Stimulated activated CD8-positive, alpha-beta memory T cell treated with anti-CD3 and anti-CD28 coated beads, Interleukin-2, amount 100 ng/mL, for 1 hour (primary cell): ENCODE data around the gene AMN1.
"Not testable (repeated sequence)": the region's sequence is repeated elsewhere in the genome, so short reads cannot be mapped to it uniquely, and the experiment has no call there.

Experiments used
- DNase-seq, 2 donors: peaks; one replicate each; pipeline ENCODE4 v3.0.0-alpha.2; 2020; ENCODE audit warnings: low read depth in 2 of 2

The AMN1 gene

DNA sequence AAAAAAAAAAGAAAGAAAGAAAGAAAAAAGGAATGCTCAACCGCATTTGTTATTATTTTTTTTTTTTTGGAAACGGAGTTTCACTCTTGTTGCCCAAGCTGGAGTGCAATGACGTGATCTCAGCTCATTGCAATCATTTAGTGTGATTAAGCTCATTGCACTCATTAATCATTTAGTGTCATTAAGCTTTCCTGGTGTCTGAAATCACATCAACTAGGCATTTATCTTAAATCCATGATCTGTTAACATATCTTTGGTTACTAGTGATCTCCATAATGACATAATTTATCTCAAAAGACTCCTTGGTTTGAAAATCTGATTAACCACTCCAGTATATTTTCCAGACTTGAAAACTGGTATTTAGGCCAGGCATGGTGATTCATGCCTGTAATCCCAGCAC, 43.0 kb downstream of the AMN1 start:
- no peak for DNase-seq

DNA sequence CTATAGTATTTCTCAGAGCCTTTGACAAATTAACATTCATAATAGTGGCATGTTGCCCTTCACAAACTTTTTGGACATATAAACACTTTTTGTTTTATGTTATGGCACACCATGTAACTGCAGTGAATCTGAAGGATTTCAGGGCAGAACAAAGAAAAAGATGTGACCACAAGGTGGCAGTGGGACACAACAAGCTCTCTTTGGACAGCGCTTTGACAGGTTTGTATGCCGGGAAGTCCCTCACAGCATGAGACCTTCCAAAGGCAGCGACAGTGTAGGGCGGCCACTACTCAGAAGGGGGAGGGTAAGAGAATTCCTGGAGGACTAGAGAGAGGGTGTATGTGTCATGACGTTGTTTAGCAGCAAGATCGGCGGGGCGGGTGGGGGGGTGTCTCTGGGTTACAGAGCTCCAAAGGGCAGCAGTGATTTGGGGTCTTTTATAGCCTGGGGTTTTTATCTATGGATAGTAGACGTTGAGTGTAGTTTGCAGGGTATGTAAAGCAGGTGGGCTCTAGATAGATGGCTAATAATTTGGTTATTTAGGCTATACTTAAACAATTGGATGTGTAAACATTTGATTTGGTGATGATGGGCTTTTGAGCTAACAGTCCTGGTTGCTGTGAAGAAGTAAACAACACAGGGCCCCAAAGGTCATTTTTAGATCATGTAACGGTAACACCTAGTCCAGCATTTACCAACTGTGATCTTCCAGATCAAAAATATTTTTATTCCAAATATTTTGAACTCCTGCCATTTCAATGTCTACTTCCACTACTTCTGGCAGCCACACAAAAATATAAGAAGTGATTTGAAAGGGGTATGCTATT, 46.5 kb downstream of the AMN1 start:
- DNase-seq: peak; percentile 40 to 43

DNA sequence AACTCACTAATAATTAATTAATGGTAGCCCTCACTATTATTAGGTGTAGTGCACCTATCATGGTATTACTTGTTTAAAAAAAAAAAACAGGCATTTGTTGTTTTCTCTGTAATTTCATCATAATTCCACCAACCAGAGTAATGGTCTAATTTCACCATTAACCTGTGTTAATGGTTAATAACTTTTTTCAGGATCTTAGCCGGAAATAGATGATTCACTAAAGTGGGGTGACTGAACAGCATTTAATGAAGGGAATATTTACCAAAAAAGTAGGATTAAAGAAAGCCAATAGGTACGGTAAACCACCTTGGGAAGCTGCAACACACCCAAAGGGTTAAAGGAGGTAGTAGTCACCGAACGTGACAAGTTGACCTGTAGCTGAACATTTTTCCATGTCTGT, 56.3 kb downstream of the AMN1 start:
- DNase-seq: no peak

DNA sequence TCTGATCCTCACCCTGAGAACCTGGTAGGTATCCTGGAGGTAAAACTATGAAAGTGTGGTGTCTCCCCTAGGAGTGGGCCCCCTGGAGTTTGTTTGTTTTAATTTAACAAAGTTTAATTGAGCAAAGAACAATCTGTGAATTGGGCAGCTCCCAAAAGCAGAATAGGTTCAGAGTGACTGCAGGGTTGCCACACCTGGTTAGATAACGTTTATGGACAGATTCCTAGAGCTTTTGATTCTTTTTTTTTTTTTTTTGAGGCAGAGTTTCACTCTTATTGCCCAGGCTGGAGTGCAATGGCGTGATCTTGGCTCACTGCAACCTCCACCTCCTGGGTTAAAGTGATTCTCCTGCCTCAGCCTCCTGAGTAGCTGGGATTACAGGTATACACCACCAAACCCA, 59.2 kb downstream of the AMN1 start:
- not testable (repeated sequence) for DNase-seq

DNA sequence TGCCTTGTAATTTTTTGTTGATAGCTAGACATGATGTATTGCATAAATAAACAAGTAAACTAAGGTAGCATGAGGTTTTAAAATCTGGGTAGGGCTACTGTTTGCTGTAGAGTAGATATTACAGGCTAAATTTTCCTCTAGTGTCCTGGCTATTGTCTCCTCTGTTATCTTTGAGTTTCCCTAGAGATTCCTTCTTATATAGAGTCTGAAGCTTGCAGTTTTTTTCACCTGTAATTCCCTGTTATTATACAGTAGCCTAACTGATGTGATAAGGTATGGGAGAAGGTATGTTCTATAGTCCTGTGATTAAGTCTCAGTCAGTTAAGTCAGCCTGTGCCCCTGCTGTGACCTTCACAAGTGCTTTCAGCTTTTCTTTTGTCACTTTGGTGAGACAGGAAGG, 59.8 kb downstream of the AMN1 start:
- DNase-seq: no peak

DNA sequence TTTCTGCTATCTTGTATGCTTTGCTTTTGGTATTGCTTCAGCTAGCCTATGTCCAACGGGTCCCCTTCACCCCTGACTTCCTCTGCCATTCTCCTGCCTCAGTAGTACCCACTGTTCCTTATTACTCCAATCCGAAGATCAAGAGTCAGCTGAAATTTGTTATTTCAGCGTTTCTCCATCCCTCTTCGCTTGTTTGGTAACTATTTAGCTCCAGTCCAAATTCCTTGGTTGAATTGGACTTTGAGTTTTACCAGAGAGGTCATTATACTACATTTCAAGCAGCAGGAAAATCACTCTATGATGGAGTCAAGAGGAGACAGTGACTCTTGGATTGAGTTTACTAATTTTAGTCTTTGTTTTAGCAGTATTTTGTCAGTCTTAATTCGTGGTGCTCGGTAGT, 64.8 kb downstream of the AMN1 start:
- DNase-seq: no peak

DNA sequence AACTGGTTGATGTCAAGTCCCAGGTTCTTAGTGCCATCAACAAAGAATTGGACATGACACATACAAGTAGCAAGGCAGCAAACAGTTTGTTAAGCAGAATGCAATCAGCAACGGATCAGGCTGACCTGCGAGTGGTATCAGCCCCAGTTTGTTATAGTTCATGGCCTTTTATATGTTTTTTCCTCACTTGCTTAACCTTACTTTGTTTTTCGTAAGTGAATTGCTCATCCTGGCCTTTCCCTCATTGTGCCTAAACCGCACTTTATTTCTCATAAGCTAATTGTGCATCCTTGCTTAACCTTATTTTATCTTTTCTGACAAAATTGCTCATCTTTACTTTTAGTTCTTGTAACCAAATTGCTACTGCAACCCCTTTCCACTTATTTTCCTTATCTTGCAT, 65.2 kb downstream of the AMN1 start:
- DNase-seq: no peak

DNA sequence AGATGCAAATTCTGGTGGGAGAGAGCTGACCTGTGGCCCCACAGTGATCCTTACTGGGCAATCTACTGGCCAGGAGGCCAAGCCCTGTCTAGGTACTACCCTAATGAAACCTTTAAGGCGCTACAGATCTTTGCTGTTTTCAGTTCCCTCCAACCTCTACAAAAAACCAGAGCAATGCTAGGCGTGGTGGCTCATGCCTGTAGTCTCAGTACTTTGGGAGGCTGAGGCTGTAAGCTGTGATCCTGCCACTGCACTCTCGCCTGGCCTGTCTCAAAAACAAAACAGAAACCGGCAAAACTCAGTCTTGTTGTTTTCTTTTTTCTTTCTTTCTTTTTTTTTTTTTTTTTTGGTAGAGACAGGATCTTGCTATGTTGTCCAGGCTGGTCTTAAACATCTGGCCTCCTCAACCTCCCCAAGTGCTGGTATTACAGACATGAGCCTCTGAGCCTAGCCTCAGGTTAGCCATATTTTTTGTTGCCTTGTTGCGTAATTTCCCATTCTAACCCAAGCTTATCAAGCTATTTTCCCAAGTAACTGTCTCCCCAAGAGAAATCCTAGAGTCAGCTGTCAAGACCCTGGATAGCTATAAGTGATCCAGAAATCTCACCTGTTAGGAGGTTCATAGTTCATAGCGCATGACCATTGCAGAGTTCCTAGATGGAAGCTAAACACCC, 66.5 kb downstream of the AMN1 start:
- DNase-seq: no peak

DNA sequence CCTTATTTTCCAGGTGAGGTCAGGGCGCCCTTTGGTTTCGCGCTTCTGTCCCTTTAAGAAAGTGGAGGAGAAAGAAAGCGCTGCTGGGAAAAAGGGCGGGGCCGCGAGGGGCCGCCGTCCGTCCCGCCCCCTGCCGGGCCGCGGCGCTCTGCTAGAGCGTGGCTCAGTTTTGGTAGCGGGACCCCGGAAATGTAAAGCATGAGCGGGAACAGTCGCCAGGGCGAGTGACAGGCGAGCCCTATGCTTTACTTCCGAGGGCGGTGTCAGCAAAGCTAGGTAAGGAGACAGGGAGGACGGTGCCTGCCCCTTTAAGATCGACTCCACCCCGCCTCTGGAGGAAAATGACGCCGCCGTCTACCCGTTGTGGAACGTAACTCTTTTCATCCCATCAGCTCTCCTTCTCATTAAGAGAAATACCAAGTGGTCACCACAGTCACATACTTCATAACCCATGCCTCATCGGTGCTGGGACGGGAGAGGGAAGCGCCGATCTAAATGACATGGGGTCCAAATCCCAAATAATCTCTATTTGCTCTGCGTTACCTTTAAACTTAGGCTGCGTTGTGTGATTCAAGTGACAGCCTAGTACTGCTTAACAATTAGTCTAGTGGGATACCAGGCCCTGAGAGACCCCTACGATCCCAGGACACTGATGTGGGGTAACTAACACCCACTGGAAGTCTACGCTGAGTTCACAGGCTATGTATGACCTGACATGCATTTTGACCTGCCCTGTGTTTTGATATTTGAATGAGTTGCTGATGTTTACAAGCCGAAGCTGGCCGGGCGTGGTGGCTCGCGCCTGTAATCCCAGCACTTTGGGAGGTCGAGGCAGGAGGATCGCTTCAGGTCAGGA, 69.5 kb downstream of the AMN1 start, which contains the start of gene ETFBKMT:
Gene ETFBKMT, plus strand, starts transcription at position 602 of the 856 bp plus-strand sequence. CDS start 2,266 bp downstream, outside the sequence.
- DNase-seq: peak; percentile 65 to 82

DNA sequence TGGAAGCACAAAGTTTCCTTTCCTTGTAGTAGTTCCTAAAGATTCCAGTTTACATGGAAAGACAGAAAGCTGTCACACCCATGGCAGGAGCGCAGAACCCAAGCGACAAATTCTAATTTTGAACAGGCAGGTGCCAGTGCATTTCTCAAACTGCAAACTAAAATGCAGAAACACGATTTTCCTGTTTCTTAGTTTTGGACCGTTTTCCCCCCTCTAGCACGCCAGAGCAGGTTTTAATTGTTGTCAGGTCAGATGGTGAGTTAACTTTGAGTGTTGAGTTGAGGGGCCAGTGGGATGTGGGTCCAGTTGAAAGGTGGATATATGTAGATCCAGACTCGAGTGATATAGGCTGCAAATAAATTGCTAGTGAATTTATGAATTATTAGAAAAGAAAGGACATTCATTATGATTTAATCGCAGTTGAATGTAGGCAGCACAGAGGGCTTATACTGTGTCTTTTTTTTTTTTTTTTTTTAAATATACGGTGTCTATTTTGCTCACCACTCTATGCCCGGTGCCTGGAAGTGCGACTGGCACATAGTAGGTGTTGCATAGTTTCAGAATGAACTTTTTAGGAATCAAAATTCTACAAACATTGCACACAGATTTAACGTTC, 70.2 kb downstream of the AMN1 start:
- DNase-seq: no peak

DNA sequence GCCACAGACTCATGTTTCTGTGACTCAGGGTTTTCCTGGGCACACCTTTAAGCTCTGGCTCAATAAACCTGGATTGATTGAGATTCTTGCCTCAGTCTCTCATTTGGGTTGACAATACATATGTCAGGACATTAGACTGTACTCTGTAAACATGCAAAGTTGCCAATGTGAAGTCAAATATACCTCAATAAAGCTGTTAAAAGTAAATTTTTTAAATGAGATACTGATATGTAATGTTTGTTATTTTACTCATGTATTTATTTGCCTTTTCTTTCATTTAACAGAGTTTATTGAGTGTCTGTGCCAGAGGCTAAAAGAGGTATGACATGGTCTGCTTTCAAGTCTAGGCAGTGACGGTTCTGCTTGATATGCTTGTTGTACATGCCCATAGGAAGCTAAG, 73.0 kb downstream of the AMN1 start:
- DNase-seq: no peak

DNA sequence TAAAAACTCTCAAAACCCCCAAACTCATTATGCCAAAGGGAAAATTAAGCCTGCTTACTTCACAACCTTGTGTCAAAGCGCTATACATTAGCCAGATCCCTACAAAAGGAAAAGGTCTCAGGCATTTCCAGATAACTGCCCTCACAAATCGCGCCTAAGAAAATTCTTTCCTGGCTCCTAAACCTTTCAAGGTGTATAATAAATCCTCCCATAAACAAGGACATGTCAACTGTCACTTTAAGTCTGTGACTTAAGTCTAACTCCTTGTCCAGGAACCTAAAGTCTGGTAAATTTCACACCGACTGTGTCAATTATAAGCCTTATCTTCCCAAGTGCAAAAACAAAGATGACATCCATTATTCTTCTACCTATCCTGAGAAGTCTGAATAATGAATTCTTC, 73.6 kb downstream of the AMN1 start:
- no peak for DNase-seq

DNA sequence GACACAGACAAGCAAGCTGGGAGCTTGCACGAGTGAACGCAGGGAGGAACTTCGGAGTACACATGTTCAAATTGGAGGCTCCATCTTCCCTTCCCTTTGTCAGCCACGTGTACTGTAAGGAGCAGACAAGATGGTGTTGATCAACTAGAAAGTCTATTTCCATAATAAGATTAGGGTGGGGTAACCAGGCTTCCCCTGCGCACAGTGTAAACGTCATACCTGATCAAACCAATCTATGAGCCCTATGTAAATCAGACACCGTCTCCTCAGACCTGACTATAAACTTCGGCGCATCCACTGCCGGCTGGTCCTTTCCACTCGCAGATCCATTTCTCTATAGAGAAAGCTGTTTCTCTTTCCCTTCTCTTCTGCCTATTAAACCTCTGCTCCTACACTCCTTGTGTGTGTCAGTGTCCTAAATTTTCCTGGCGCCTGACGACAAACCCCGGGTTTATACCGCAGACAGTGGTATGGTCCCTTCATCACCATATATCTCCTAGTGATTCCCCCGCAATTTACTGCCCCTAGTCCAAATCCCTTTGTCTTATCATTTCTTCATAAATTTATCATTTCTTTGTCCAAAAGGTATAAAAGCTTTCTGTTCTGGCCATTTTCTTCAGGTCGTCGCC, 76.8 kb downstream of the AMN1 start:
- DNase-seq: no peak

DNA sequence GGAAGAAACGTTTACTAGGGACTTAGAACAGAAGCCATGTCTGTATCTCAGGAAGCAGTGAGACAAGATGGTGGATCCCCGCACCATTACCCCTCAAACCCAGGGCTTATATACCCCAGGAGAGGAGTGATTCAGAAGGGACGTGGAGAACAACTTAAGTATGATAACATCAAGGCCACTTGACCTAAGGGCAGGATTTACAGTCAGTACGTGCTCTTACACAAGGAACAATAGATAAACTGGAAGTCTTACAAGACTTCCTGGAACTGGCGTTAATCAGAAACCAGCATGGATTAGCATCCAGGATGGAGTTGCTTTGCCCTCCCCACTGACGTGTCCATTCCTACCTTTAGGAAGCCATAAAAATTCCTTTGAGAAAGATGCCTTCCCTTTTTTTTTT, 77.9 kb downstream of the AMN1 start:
- no peak for DNase-seq

DNA sequence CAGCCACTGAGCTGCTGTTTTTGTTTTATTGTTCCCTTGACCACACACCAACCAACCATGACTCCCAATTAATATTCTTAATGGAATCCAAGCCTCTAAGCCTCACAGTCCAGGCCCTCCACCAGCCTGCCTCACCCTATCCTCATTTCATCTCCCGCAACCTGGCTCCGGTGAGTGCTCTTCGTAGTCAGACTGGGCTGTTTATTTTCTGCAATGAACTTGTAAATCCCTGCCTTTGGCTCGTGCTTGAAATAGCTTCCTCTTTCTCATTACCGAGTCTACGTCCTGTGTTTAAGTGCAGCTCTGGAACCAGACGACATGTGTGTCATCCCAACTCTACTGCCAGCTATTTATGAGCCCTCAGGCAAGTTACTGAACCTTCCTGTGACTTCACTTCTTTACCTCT, 81.7 kb downstream of the AMN1 start:
- DNase-seq: no peak

DNA sequence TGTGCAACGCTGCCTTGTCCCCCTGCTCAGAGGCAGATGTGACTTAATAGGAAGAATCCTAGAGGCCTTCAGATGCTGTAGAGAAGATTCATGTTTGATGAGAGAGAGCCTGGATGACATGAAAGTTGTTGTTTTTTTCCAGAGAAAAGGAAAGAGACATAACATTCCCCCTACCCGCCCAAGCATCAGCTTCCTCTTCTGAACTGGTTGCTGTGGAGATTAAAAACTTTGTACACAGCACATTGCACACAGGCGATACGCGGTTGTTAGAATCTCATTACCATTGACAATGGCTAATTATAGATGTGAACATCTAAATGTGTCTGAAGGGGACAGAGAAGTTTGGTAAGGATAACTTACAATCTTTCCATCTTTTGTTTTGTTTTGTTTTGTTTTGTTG, 82.9 kb downstream of the AMN1 start:
- DNase-seq: no peak

DNA sequence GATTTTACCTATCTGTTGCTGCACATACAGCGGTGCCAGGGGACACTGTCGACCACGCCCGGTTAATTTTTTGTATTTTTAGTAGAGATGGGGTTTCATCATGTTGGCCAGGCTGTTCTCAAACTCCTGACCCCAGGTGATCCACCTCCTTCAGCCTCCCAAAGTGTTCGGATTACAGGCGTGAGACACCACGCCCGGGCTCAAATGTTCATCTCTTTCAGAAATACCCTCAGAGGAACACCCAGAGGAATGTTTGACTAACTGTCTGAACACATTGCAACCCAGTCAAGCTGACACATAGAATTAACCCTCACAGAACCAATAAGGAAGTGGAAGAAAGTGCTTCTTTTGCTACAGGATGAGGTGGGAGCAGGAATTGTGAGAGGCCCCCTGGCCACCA, 84.3 kb downstream of the AMN1 start:
- no peak for DNase-seq

DNA sequence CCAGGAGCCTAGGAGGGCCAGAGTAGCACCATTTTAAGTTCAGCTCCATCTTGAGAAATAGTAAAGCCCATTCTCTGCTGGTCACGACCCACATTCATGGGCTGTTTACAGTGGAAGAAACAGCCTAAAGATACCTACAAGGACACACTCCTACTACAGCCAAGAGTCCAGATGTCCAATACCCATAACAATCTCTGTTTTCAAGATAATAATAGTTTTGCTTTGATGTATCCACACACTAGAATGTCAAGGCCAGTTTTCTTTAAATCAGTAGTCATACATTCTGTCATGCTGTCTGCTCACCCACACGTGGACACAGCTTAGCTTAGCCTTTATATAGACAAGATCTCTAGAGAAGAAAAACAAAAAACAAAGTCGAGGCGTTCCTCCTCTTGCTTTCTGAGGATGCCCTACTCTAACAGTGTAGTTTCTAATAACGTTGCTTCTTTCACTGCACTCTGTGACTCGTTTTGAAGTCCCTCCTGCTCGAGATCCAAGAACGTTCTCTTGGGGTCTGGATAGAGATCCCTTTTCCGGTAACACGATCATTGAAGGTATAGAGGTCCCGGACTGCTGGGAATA, 87.2 kb downstream of the AMN1 start:
- no peak for DNase-seq

DNA sequence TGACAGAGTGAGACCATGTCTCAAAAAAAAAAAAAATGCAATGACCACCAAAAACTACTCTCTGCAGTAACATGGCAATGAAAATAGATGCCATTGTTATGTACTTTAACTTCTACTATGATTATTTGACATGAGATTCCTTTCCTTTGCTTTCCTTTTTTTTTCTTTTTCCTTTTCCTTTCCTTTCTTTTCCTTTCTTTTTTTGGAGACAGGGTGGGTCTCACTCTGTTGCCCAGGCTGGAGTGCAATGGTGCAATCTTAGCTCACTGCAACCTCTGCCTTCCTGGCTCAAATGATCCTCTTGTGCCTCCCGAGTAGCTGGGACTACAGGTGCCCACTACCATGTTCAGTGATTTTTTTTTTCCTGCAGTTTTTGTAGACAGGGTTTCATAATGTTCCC, 94.2 kb downstream of the AMN1 start:
- no peak for DNase-seq

DNA sequence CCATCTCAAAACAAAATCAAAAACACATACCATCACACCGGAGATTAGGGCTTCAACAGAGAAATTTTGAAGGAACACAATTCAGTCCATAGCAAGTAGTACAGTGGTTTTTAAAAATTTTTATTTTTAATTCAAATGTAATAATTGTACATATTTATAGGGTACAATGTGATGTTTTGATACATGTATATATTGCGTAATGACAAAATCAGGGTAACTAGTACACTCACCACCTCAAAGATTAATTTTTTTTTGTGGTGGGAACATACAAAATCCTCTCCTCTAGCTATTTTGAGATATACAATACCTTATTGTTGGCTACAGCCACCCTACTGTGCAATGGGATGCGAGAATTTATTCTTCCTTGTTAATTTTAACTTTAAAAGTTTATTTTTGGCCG, 95.4 kb downstream of the AMN1 start:
- no peak for DNase-seq

DNA sequence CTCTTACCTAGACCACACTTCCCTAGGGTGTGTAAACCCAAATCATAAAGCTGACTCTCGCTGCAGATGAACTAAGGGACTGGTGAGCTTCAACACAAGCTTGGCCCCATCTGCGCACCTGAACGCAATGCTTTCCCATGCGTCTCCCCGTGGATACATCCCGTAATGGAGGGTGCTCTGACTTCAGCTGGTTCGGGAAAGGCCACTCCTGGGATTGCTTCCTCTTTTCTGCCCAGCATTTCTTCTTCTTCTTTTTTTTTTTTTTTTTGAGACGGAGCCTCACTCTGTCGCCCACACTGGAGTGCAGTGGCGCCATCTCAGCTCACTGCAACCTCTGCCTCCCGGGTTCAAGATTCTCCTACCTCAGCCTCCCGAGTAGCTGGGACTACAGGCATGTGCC, 97.0 kb downstream of the AMN1 start:
- no peak for DNase-seq
